Activated gamma-delta T cell treated with Interleukin-2 at 50 U/mL for 16 hours (primary cell): ENCODE results near the gene MEIS2.
"Not testable (repeated sequence)": the region's sequence is repeated elsewhere in the genome, so short reads cannot be mapped to it uniquely, and the experiment has no call there.

ENCODE experiments used
- DNase-seq: peaks from one replicate; pipeline ENCODE4 v3.0.0-alpha.2; 2020

MEIS2 gene

GRCh38 chr15:37004373-37004869 lies 95.9 kb downstream of the MEIS2 start:
- DNase-seq: no peak

- no peak for DNase-seq
These were observed 98.2 kb downstream of the MEIS2 start for GRCh38 chr15:37002041-37002672.

- DNase-seq: no peak
These were observed 98.9 kb downstream of the MEIS2 start for GRCh38 chr15:37001417-37001816.

- no peak for DNase-seq
These were observed 100.6 kb downstream of the MEIS2 start for GRCh38 chr15:36999778-37000177.

- no peak for DNase-seq
These were observed 103.7 kb downstream of the MEIS2 start for GRCh38 chr15:36996538-36997181.

GRCh38 chr15:36996121-36996520 lies 104.2 kb downstream of the MEIS2 start:
- no peak for DNase-seq

- DNase-seq: no peak
These were observed 105.6 kb downstream of the MEIS2 start for GRCh38 chr15:36994790-36995189.

- DNase-seq: no peak
These were observed 107.9 kb downstream of the MEIS2 start for GRCh38 chr15:36992454-36992853.

GRCh38 chr15:36988947-36989346 lies 111.4 kb downstream of the MEIS2 start:
- no peak for DNase-seq

GRCh38 chr15:36982430-36982829 lies 117.9 kb downstream of the MEIS2 start:
- DNase-seq: no peak

- DNase-seq: not testable (repeated sequence)
These were observed 120.1 kb downstream of the MEIS2 start for GRCh38 chr15:36980281-36980680.

- DNase-seq: no peak
These were observed 121.7 kb downstream of the MEIS2 start for GRCh38 chr15:36978625-36979024.

GRCh38 chr15:36978126-36978525 lies 122.2 kb downstream of the MEIS2 start:
- no peak for DNase-seq

- DNase-seq: no peak
These were observed 122.7 kb downstream of the MEIS2 start for GRCh38 chr15:36977659-36978058.

GRCh38 chr15:36972704-36973103 lies 127.6 kb downstream of the MEIS2 start:
- no peak for DNase-seq

GRCh38 chr15:36970522-36970921 lies 129.8 kb downstream of the MEIS2 start:
- no peak for DNase-seq

- no peak for DNase-seq
These were observed 132.4 kb downstream of the MEIS2 start for GRCh38 chr15:36967929-36968328.

- no peak for DNase-seq
These were observed 133.6 kb downstream of the MEIS2 start for GRCh38 chr15:36966708-36967107.

GRCh38 chr15:36965570-36966342 lies 134.6 kb downstream of the MEIS2 start:
- DNase-seq: no peak

GRCh38 chr15:36964626-36965025 lies 135.7 kb downstream of the MEIS2 start:
- no peak for DNase-seq

- DNase-seq: no peak
These were observed 138.4 kb downstream of the MEIS2 start for GRCh38 chr15:36961956-36962355.

- no peak for DNase-seq
These were observed 139.5 kb downstream of the MEIS2 start for GRCh38 chr15:36960947-36961227.

GRCh38 chr15:36960179-36960946 lies 140.0 kb downstream of the MEIS2 start:
- DNase-seq: no peak
